ENCODE measurements around the gene OR52N1. TPM values are rescaled to one million over a fixed set of nuclear protein-coding genes. Genes with fewer than 3 reads are reported as not detected.

The OR52N1 gene
- total and polyA plus RNA-seq, 11 donors: 0.21 TPM; not detected in 10

GRCh38 chr11:5808500-5809121 lies 17.5 kb upstream of the OR52N1 start, which contains the start of gene OR52N2:
Gene OR52N2, plus strand, starts transcription at chr11:5808924. Its CDS starts 11,412 bp downstream, at chr11:5820336.
- intact Hi-C loops (cut with DNase I): loop anchor here (1.0 to 10.0 kb wide), 15 partner anchors 204 to 1174 kb away; partner anchors contain the start of genes OR51D1 (in 1 of the 10), OR51V1 (in 1 of the 10) and TRIM6 (in 1 of the 10)
- no peak within 1 kb of the TSS for H3K27ac ChIP-seq

GRCh38 chr11:5807580-5807979 lies 16.5 kb upstream of the OR52N1 start:
- intact Hi-C loops (cut with DNase I): loop anchor here in 8 of 10 donors (1.0 to 10.0 kb wide), 10 partner anchors 123 to 1173 kb away; partner anchors contain the start of genes OR51D1 (in 1 of the 8), OR51V1 (in 1 of the 8) and TRIM6 (in 1 of the 8)
- Histone ChIP-seq H3K4me3 (no peak overlapping the region), H3K27me3 (peaks cover 0 to 2% (median 0%) of the 10 kb centered on the region in 9 donors), H3K27ac (no peak overlapping the region), H3K36me3 (no peaks in the 10 kb centered on the region), H3K4me1 (peaks cover 0 to 12% (median 0%) of the 10 kb centered on the region in 12 donors), H3K9me3 (peaks cover 0 to 13% (median 0%) of the 10 kb centered on the region in 12 donors)
- 49 to 57% (median 52%) methylated on average over 8 to 10 of the region's 10 CpGs for WGBS, 4 donors
- no peak for ATAC-seq
- TF ChIP-seq POLR2A (IDR thresholded peaks at IDR 0.05): no peak
- TF ChIP-seq CTCF (IDR thresholded peaks at IDR 0.05): no peak
- no peak for DNase-seq

More at GRCh38 chr11:5808500-5809121, 17.5 kb upstream of the OR52N1 start, which contains the start of gene OR52N2:
- Histone ChIP-seq H3K9me3 (peaks cover 0 to 12% (median 0%) of the 10 kb centered on the region in 12 donors), H3K36me3 (no peaks in the 10 kb centered on the region), H3K27me3 (peaks cover 0 to 2% (median 0%) of the 10 kb centered on the region in 9 donors), H3K4me1 (peaks cover 0 to 12% (median 0%) of the 10 kb centered on the region in 12 donors), H3K4me3 (peak within 1 kb of the TSS; percentile 17 to 66 (median 54))
- peak in 4 of 5 donors; percentile 63 to 70 (median 66) for DNase-seq
- peak in 3 of 4 donors; percentile 88 to 92 (median 90) for ATAC-seq
- WGBS, 4 donors: 7 to 32% (median 8%) methylated on average over 24 of the region's 24 CpGs
- TF ChIP-seq POLR2A (IDR thresholded peaks at IDR 0.05) (no peak), CTCF (IDR thresholded peaks at IDR 0.05) (peak; percentile 66 to 89 (median 84))

GRCh38 chr11:5803982-5804381 lies 12.9 kb upstream of the OR52N1 start:
- Histone ChIP-seq H3K36me3 (no peaks in the 10 kb centered on the region), H3K9me3 (peaks cover 0 to 13% (median 0%) of the 10 kb centered on the region in 12 donors), H3K4me1 (peaks cover 0 to 8% (median 0%) of the 10 kb centered on the region in 12 donors), H3K4me3 (no peak overlapping the region), H3K27ac (no peak overlapping the region), H3K27me3 (peaks cover 0 to 2% (median 0%) of the 10 kb centered on the region in 9 donors)
- ATAC-seq: no peak
- intact Hi-C loops (cut with DNase I): loop anchor here in 7 of 10 donors (10.0 kb wide), 5 partner anchors 199 to 1169 kb away; partner anchors contain the start of genes OR51D1 (in 1 of the 7), OR51V1 (in 1 of the 7) and TRIM6 (in 1 of the 7)
- TF ChIP-seq POLR2A (IDR thresholded peaks at IDR 0.05): no peak
- TF ChIP-seq CTCF (IDR thresholded peaks at IDR 0.05): no peak
- WGBS, 4 donors: 81 to 93% (median 87%) methylated on average over 5 of the region's 5 CpGs
- no peak for DNase-seq

GRCh38 chr11:5796541-5796940 lies 5.5 kb upstream of the OR52N1 start:
- WGBS, 4 donors: 84 to 88% (median 86%) methylated on average over 6 of the region's 6 CpGs
- H3K4me3 ChIP-seq: no peak overlapping the region
- TF ChIP-seq CTCF (IDR thresholded peaks at IDR 0.05) (no peak), POLR2A (IDR thresholded peaks at IDR 0.05) (no peak)
- H3K36me3 ChIP-seq: no peaks in the 10 kb centered on the region
- no peak overlapping the region for H3K27ac ChIP-seq
- no peaks in the 10 kb centered on the region for H3K4me1 ChIP-seq
- peaks cover 0 to 12% (median 0%) of the 10 kb centered on the region in 12 donors for H3K9me3 ChIP-seq
- no peak for DNase-seq
- no peaks in the 10 kb centered on the region for H3K27me3 ChIP-seq
- no peak for ATAC-seq
- intact Hi-C loops (cut with DNase I): no loop called here
